SK-N-SH (cell line): Measurements from ENCODE around the gene SV2A. TPM values are rescaled to one million over a fixed set of nuclear protein-coding genes. Genes with fewer than 3 reads are reported as not detected.

ENCODE experiments used
- CTCF ChIA-PET: fragments of 300-600, 350-600 bp; formaldehyde crosslinking; extraction: SDS; loops from one replicate; lab custom pipeline; 2021; lab: Yijun Ruan, JAX
- POLR2A ChIA-PET: fragments of 350-600 bp; sonication (Branson Sonifier 250); formaldehyde crosslinking; extraction: SDS; loops from one replicate; lab custom pipeline; 2020; ENCODE audit warnings: antibody characterized with exemption, inconsistent platforms; lab: Yijun Ruan, JAX
- DNase-seq: peaks from one replicate; pipeline ENCODE4 v3.0.0; 2012
- H2AFZ ChIP-seq: fragments of 200-600 bp; sonication (generic); 2 replicates; pipeline ENCODE4 v1.8.1; 2016; ENCODE audit warnings: antibody characterized with exemption, mild to moderate bottlenecking, low read depth
- H3F3A ChIP-seq: fragments of 200-600 bp; sonication (generic); replicated peaks from 2 replicates; pipeline ENCODE3; 2016; ENCODE audit warnings: antibody characterized with exemption, mild to moderate bottlenecking; ENCODE audit not compliant: insufficient read depth
- H3K27ac ChIP-seq, 2 experiments: fragments of 200-500 bp in 1 of 2; fragments of 200-600 bp in 1 of 2; sonication (Bioruptor generic) in 1 of 2; sonication (generic), shearing (Covaris generic) in 1 of 2; 2 replicates each; pipeline versions ENCODE4 v1.5.1 to v1.6.1; 2014 to 2016; ENCODE audit warnings: low read depth in 2 of 2, inconsistent platforms in 1 of 2, low read length in 1 of 2, mild to moderate bottlenecking in 1 of 2, mixed read lengths in 1 of 2
- H3K27me3 ChIP-seq: fragments of 200-600 bp; sonication (generic), shearing (Covaris generic); 2 replicates; pipeline ENCODE4 v1.6.1; 2016; ENCODE audit warnings: mixed run types; ENCODE audit not compliant: insufficient read depth
- H3K36me3 ChIP-seq, 2 experiments: fragments of 200-500 bp in 1 of 2; fragments of 200-600 bp in 1 of 2; sonication (Bioruptor generic) in 1 of 2; sonication (generic) in 1 of 2; replicated peaks in 1 of 2; 2 replicates each; pipeline versions ENCODE3 to v1.5.1; 2014 to 2016; ENCODE audit warnings: low read length in 1 of 2, mild to moderate bottlenecking in 1 of 2; ENCODE audit not compliant: insufficient read depth in 2 of 2, control insufficient read depth in 1 of 2
- H3K4me1 ChIP-seq, 2 experiments: fragments of 200-500 bp in 1 of 2; fragments of 200-600 bp in 1 of 2; sonication (Bioruptor generic) in 1 of 2; sonication (generic), shearing (Covaris generic) in 1 of 2; 2 replicates each; pipeline versions ENCODE4 v1.5.1 to v1.6.1; 2014 to 2016; ENCODE audit warnings: low read depth in 1 of 2, low read length in 1 of 2, mixed run types in 1 of 2; ENCODE audit not compliant: insufficient read depth in 2 of 2, control insufficient read depth in 1 of 2
- H3K4me2 ChIP-seq: fragments of 200-600 bp; sonication (generic), shearing (Covaris generic); 2 replicates; pipeline ENCODE4 v1.6.1; 2017; ENCODE audit warnings: mixed run types
- H3K4me3 ChIP-seq, 2 experiments: fragments of 200-500 bp in 1 of 2; fragments of 200-600 bp in 1 of 2; sonication (Bioruptor generic) in 1 of 2; sonication (generic), shearing (Covaris generic) in 1 of 2; 2 replicates each; pipeline versions ENCODE4 v1.5.1 to v1.8.1; 2014 to 2016; ENCODE audit warnings: low read depth in 2 of 2, inconsistent platforms in 1 of 2, low read length in 1 of 2, mild to moderate bottlenecking in 1 of 2, mixed read lengths in 1 of 2, moderate library complexity in 1 of 2
- H3K79me2 ChIP-seq: fragments of 200-600 bp; sonication (generic); 2 replicates; pipeline ENCODE4 v1.8.1; 2017; ENCODE audit warnings: mild to moderate bottlenecking; ENCODE audit not compliant: insufficient read depth
- H3K9ac ChIP-seq: fragments of 200-600 bp; sonication (generic); 2 replicates; pipeline ENCODE4 v1.6.1; 2017; ENCODE audit warnings: mixed run types
- H3K9me2 ChIP-seq: fragments of 200-600 bp; sonication (generic); 2 replicates; pipeline ENCODE4 v1.6.1; 2017; ENCODE audit warnings: mixed run types
- H3K9me3 ChIP-seq: fragments of 200-600 bp; sonication (generic); 2 replicates; pipeline ENCODE4 v1.6.1; 2017; ENCODE audit warnings: mixed run types, mild to moderate bottlenecking, moderate library complexity
- H4K20me1 ChIP-seq: fragments of 200-600 bp; sonication (generic); 2 replicates; pipeline ENCODE4 v1.6.1; 2017; ENCODE audit warnings: mild to moderate bottlenecking, mixed run types; ENCODE audit not compliant: insufficient read depth
- EZH2phosphoT487 ChIP-seq: fragments of 200-600 bp; sonication (generic); IDR thresholded peaks from 2 replicates; pipeline ENCODE4 v1.6.1; 2017; ENCODE audit warnings: low read depth, mixed run types, mild to moderate bottlenecking, antibody characterized with exemption, moderate library complexity, borderline replicate concordance
- FOSL2 ChIP-seq: IDR thresholded peaks from 2 replicates; pipeline ENCODE4 v1.4.0; 2012; ENCODE audit warnings: low read depth, mild to moderate bottlenecking, moderate library complexity, borderline replicate concordance
- FOXJ3 ChIP-seq: sonication (generic); formaldehyde crosslinking; IDR thresholded peaks from 2 replicates; pipeline ENCODE4 v1.5.1; 2020; ENCODE audit warnings: mild to moderate bottlenecking, missing genetic modification reagents
- FOXM1 ChIP-seq: IDR thresholded peaks from 2 replicates; pipeline ENCODE4 v1.4.0; 2012; ENCODE audit warnings: low read depth, mild to moderate bottlenecking
- IRF3 ChIP-seq: fragments of 150-350 bp; IDR thresholded peaks from 2 replicates; pipeline ENCODE4 v1.6.1; 2016; ENCODE audit warnings: mild to moderate bottlenecking, low read depth, low read length
- MXI1 ChIP-seq: IDR thresholded peaks from 2 replicates; pipeline ENCODE4 v1.6.1; 2012; ENCODE audit warnings: mild to moderate bottlenecking, low read depth, low read length, improper control_type of control experiment
- PBX3 ChIP-seq: IDR thresholded peaks from 2 replicates; pipeline ENCODE4; 2012
- POLR2AphosphoS5 ChIP-seq: IDR thresholded peaks from 2 replicates; pipeline ENCODE4 v1.6.1; 2012; ENCODE audit warnings: low read depth, low read length
- RAD21 ChIP-seq: IDR thresholded peaks from 2 replicates; pipeline ENCODE4 v1.6.1; 2012; ENCODE audit warnings: mild to moderate bottlenecking, low read length
- REST ChIP-seq: IDR thresholded peaks from 2 replicates; pipeline ENCODE4 v1.6.1; 2012; ENCODE audit warnings: mild to moderate bottlenecking, low read depth, low read length, moderate library complexity
- RFX5 ChIP-seq: IDR thresholded peaks from 2 replicates; pipeline ENCODE4 v1.6.1; 2012; ENCODE audit warnings: mild to moderate bottlenecking, improper control_type of control experiment, low read length
- SIN3A ChIP-seq: IDR thresholded peaks from 2 replicates; pipeline ENCODE4 v1.6.1; 2012; ENCODE audit warnings: low read depth, mild to moderate bottlenecking, low read length, moderate library complexity, borderline replicate concordance
- SMC3 ChIP-seq: IDR thresholded peaks from 2 replicates; pipeline ENCODE4 v1.6.1; 2012; ENCODE audit warnings: low read depth, low read length, improper control_type of control experiment
- TAF1 ChIP-seq: IDR thresholded peaks from 2 replicates; pipeline ENCODE4 v1.6.1; 2012; ENCODE audit warnings: low read depth, mild to moderate bottlenecking, low read length, moderate library complexity, borderline replicate concordance
- TCF12 ChIP-seq: IDR thresholded peaks from 2 replicates; pipeline ENCODE4 v1.4.0; 2012
- USF1 ChIP-seq: IDR thresholded peaks from 2 replicates; pipeline ENCODE4 v1.4.0; 2012; ENCODE audit warnings: low read depth, borderline replicate concordance
- USF2 ChIP-seq: fragments of 150-350 bp; IDR thresholded peaks from 2 replicates; pipeline ENCODE4 v1.6.1; 2017; ENCODE audit warnings: antibody characterized with exemption, low read length, low read depth, borderline replicate concordance
- YY1 ChIP-seq: IDR thresholded peaks from 2 replicates; pipeline ENCODE4 v1.4.0; 2012; ENCODE audit warnings: low read depth, mild to moderate bottlenecking
- WGBS: methylation state at CpG from one replicate; pipeline ENCODE4 v1.1.6; 2017; ENCODE audit warnings: low lambda C conversion rate; 5-methylcytosine and 5-hydroxymethylcytosine counted together
- polyA plus RNA-seq, 3 experiments: library from polyadenylated mRNA; depleted of rRNA; stranded (reverse); fragments of >200 nt; gene quantifications; 2 replicates each; pipeline ENCODE4 v1.2.3, GENCODE V29; 2012

The SV2A gene
- polyA plus RNA-seq, 1 of the 3 experiments (the other 2 are of a cell fraction) = 22.7 TPM

- TF ChIP-seq EZH2phosphoT487 (no peak), RAD21 (no peak), REST (no peak), SIN3A (no peak), USF1 (no peak), RFX5 (no peak)
- TF ChIP-seq, all 33 proteins: peak for 0
These were observed 16.7 kb upstream of the SV2A start (continued) for GRCh38 chr1:149934356-149934755.

- DNase-seq = no peak
- Histone ChIP-seq H3K4me1 (peaks cover 12 to 21% of the 10 kb centered on the region in 2 experiments), H3K9me3 (no peaks in the 10 kb centered on the region), H3K4me2 (no peak overlapping the region), H3K27ac (no peak overlapping the region), H3K9ac (no peak overlapping the region), H3K4me3 (no peak overlapping the region), H4K20me1 (no peaks in the 10 kb centered on the region), H3K36me3 (peaks cover 0 to 14% of the 10 kb centered on the region in 2 experiments), H3F3A (peaks cover 10% of the 10 kb centered on the region), H2AFZ (no peak overlapping the region), H3K9me2 (no peaks in the 10 kb centered on the region), H3K27me3 (no peaks in the 10 kb centered on the region), H3K79me2 (no peaks in the 10 kb centered on the region)
- ChIA-PET POLR2A (no interaction called here), CTCF (no interaction called here)
- TF ChIP-seq PBX3 (no peak), RFX5 (no peak)
- WGBS = 98% methylated on average over 4 of the region's 4 CpGs
These were observed 15.6 kb upstream of the SV2A start for GRCh38 chr1:149933208-149933607.

GRCh38 chr1:149932474-149932873 is 14.8 kb upstream of the SV2A start:
- Histone ChIP-seq H3K27me3 (no peaks in the 10 kb centered on the region), H3K79me2 (peaks cover 1% of the 10 kb centered on the region), H3K27ac (no peak overlapping the region), H3K4me3 (no peak overlapping the region), H3K36me3 (peaks cover 0 to 14% of the 10 kb centered on the region in 2 experiments), H2AFZ (no peak overlapping the region), H4K20me1 (no peaks in the 10 kb centered on the region), H3K9me2 (no peaks in the 10 kb centered on the region), H3K4me1 (peaks cover 14% of the 10 kb centered on the region in 2 experiments), H3K9ac (no peak overlapping the region), H3F3A (peaks cover 9% of the 10 kb centered on the region), H3K4me2 (no peak overlapping the region), H3K9me3 (no peaks in the 10 kb centered on the region)
- POLR2A ChIA-PET = no interaction called here
- no peak for DNase-seq
- CTCF ChIA-PET = no interaction called here
- WGBS = 90% methylated on average over 8 of the region's 8 CpGs
- TF ChIP-seq USF1 = no peak
- no peak for TF ChIP-seq SMC3
- TF ChIP-seq FOXJ3 (CRISPR knock-in tag) = no peak
- no peak for TF ChIP-seq TCF12
- no peak for TF ChIP-seq YY1
- TF ChIP-seq MXI1 = no peak
- no peak for TF ChIP-seq POLR2AphosphoS5
- TF ChIP-seq TAF1 = no peak
- no peak for TF ChIP-seq USF2
- no peak for TF ChIP-seq FOSL2
- no peak for TF ChIP-seq RFX5
- no peak for TF ChIP-seq IRF3
- no peak for TF ChIP-seq FOXM1
- no peak for TF ChIP-seq EZH2phosphoT487
